HEK293 (cell line): ENCODE results near the gene OR9G1.

ENCODE experiments used
- CTCF ChIA-PET: fragments of 350-600 bp; formaldehyde crosslinking; extraction: SDS; loops from one replicate; lab custom pipeline; 2021; ENCODE audit warnings: antibody characterized with exemption; lab: Yijun Ruan, JAX
- POLR2A ChIA-PET: fragments of 300-600 bp; formaldehyde crosslinking; extraction: SDS; loops from one replicate; lab custom pipeline; 2020; ENCODE audit warnings: antibody characterized with exemption, inconsistent platforms; lab: Yijun Ruan, JAX
- H3K27ac ChIP-seq: fragments of 200-500 bp; sonication (Bioruptor generic); 2 replicates; pipeline ENCODE4 v1.5.1; 2014; ENCODE audit warnings: low read depth, low read length, control low read depth, inconsistent platforms; ENCODE audit errors: extremely low read depth
- H3K36me3 ChIP-seq, 2 experiments: fragments of 200-500 bp in 1 of 2; sonication (Bioruptor generic) in 1 of 2; 1 replicate in 1 of 2; 2 replicates in 1 of 2; pipeline ENCODE4 v1.5.1; 2014 to 2017; ENCODE audit warnings: inconsistent platforms in 2 of 2, low read length in 2 of 2; ENCODE audit not compliant: control insufficient read depth in 2 of 2, insufficient read depth in 1 of 2
- H3K4me1 ChIP-seq: fragments of 200-500 bp; sonication (Bioruptor generic); 2 replicates; pipeline ENCODE4 v1.5.1; 2014; ENCODE audit warnings: mild to moderate bottlenecking, low read length, inconsistent platforms; ENCODE audit not compliant: control insufficient read depth, insufficient read depth
- H3K4me3 ChIP-seq: 2 replicates; pipeline ENCODE4 v1.5.1; 2011; ENCODE audit warnings: low read depth, mild to moderate bottlenecking, control low read depth, low read length, moderate library complexity
- H3K9me3 ChIP-seq: fragments of 200-500 bp; sonication (Bioruptor generic); 2 replicates; pipeline ENCODE4 v1.5.1; 2014; ENCODE audit warnings: low read depth, low read length, inconsistent platforms; ENCODE audit not compliant: control insufficient read depth, insufficient read depth
- GFI1B ChIP-seq: fragments of 450-650 bp; formaldehyde crosslinking; IDR thresholded peaks from 2 replicates; pipeline ENCODE4 v1.5.1; 2016; ENCODE audit warnings: missing biosample characterization, missing genetic modification characterization
- GLIS2 ChIP-seq: fragments of 450-650 bp; formaldehyde crosslinking; IDR thresholded peaks from 2 replicates; pipeline ENCODE4 v1.5.1; 2016; ENCODE audit warnings: missing biosample characterization, missing genetic modification characterization
- MEIS1 ChIP-seq: sonication (generic); formaldehyde crosslinking; IDR thresholded peaks from 2 replicates; pipeline ENCODE4 v1.8.1; 2022; ENCODE audit warnings: missing genetic modification reagents, mild to moderate bottlenecking, borderline replicate concordance
- MZF1 ChIP-seq: fragments of 450-650 bp; formaldehyde crosslinking; IDR thresholded peaks from 2 replicates; pipeline ENCODE4 v1.5.1; 2017; ENCODE audit warnings: missing biosample characterization, missing genetic modification characterization, borderline replicate concordance
- SCRT1 ChIP-seq: fragments of 450-650 bp; formaldehyde crosslinking; IDR thresholded peaks from 2 replicates; pipeline ENCODE4 v1.5.1; 2016; ENCODE audit warnings: missing biosample characterization, missing genetic modification characterization, borderline replicate concordance
- SCRT2 ChIP-seq: fragments of 450-650 bp; formaldehyde crosslinking; IDR thresholded peaks from 2 replicates; pipeline ENCODE4 v1.5.1; 2016; ENCODE audit warnings: missing biosample characterization, missing genetic modification characterization
- SETDB1 ChIP-seq: IDR thresholded peaks from one replicate; pipeline ENCODE4 v1.6.1; 2017; ENCODE audit warnings: mild to moderate bottlenecking, low read length, moderate library complexity, mixed read lengths; ENCODE audit not compliant: insufficient read length
- ZBTB17 ChIP-seq: fragments of 450-650 bp; formaldehyde crosslinking; IDR thresholded peaks from 2 replicates; pipeline ENCODE4 v1.5.1; 2016; ENCODE audit warnings: missing biosample characterization, missing genetic modification characterization
- ZFP69B ChIP-seq: fragments of 450-650 bp; formaldehyde crosslinking; IDR thresholded peaks from 2 replicates; pipeline ENCODE4 v1.5.1; 2016; ENCODE audit warnings: missing biosample characterization, missing genetic modification characterization
- ZNF146 ChIP-seq: fragments of 450-650 bp; formaldehyde crosslinking; IDR thresholded peaks from 2 replicates; pipeline ENCODE4 v1.5.1; 2016; ENCODE audit warnings: missing biosample characterization, missing genetic modification characterization
- ZNF2 ChIP-seq: fragments of 450-650 bp; formaldehyde crosslinking; IDR thresholded peaks from 2 replicates; pipeline ENCODE4 v1.5.1; 2016; ENCODE audit warnings: missing biosample characterization, missing genetic modification characterization
- ZNF223 ChIP-seq: fragments of 450-650 bp; formaldehyde crosslinking; IDR thresholded peaks from 2 replicates; pipeline ENCODE4 v1.5.1; 2016; ENCODE audit warnings: missing biosample characterization, missing genetic modification characterization
- ZNF248 ChIP-seq: fragments of 450-650 bp; formaldehyde crosslinking; IDR thresholded peaks from 2 replicates; pipeline ENCODE4 v1.5.1; 2017; ENCODE audit warnings: missing biosample characterization, missing genetic modification characterization
- ZNF302 ChIP-seq: fragments of 450-650 bp; formaldehyde crosslinking; IDR thresholded peaks from 2 replicates; pipeline ENCODE4 v1.5.1; 2016; ENCODE audit warnings: missing biosample characterization, missing genetic modification characterization, low read depth
- ZNF404 ChIP-seq: fragments of 450-650 bp; formaldehyde crosslinking; IDR thresholded peaks from 2 replicates; pipeline ENCODE4 v1.5.1; 2017; ENCODE audit warnings: missing biosample characterization, missing genetic modification characterization
- ZNF610 ChIP-seq: fragments of 450-650 bp; formaldehyde crosslinking; IDR thresholded peaks from 2 replicates; pipeline ENCODE4 v1.5.1; 2016; ENCODE audit warnings: missing biosample characterization, missing genetic modification characterization, borderline replicate concordance
- ZNF629 ChIP-seq: fragments of 450-650 bp; formaldehyde crosslinking; IDR thresholded peaks from 2 replicates; pipeline ENCODE4 v1.5.1; 2017; ENCODE audit warnings: missing biosample characterization, missing genetic modification characterization
- ZNF843 ChIP-seq: fragments of 450-650 bp; formaldehyde crosslinking; IDR thresholded peaks from 2 replicates; pipeline ENCODE4 v1.5.1; 2016; ENCODE audit warnings: missing biosample characterization, missing genetic modification characterization
- ZSCAN30 ChIP-seq: fragments of 450-650 bp; IDR thresholded peaks from 2 replicates; pipeline ENCODE4 v1.5.1; 2018; ENCODE audit warnings: missing biosample characterization, mild to moderate bottlenecking, missing genetic modification characterization, moderate library complexity
- TF ChIP-seq, protein P1 (sequence below): fragments of 450-650 bp; formaldehyde crosslinking; IDR thresholded peaks from 2 replicates; pipeline ENCODE4 v1.5.1; 2016; ENCODE audit warnings: missing biosample characterization, missing genetic modification characterization
- TF ChIP-seq, protein P2 (sequence below): fragments of 450-650 bp; formaldehyde crosslinking; IDR thresholded peaks from 2 replicates; pipeline ENCODE4 v1.5.1; 2016; ENCODE audit warnings: missing biosample characterization, missing genetic modification characterization, borderline replicate concordance
- TF ChIP-seq, protein P3 (sequence below): fragments of 450-650 bp; formaldehyde crosslinking; IDR thresholded peaks from 2 replicates; pipeline ENCODE4 v1.5.1; 2016; ENCODE audit warnings: missing biosample characterization, missing genetic modification characterization, borderline replicate concordance
- TF ChIP-seq, protein P4 (sequence below): fragments of 450-650 bp; formaldehyde crosslinking; IDR thresholded peaks from 2 replicates; pipeline ENCODE4 v1.5.1; 2016; ENCODE audit warnings: missing biosample characterization, missing genetic modification characterization
- TF ChIP-seq, protein P5 (sequence below): fragments of 450-650 bp; formaldehyde crosslinking; IDR thresholded peaks from 2 replicates; pipeline ENCODE4 v1.5.1; 2017; ENCODE audit warnings: missing biosample characterization, mild to moderate bottlenecking, missing genetic modification characterization, moderate library complexity

OR9G1 gene

DNA sequence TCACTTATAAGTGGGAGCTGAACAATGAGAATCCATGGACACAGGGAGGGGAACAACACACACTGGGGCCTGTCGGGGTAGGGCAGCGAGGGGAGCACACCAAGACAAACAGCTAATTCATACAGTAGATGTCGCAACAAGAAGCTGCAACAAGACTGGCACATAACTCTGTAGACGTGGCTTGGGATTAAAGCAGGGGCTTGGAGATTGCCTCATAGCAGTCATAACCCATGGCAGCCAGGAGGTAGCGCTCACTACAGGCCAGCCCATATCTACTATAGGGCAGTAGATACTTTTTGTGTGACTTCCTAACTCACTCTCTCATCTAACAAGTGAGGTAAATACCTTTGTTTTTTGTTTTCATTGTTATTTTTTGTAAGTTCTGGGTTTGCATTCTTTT lies 51.3 kb downstream of the OR9G1 start:
- TF ChIP-seq ZNF843 (tag by site-specific recombination) (no peak), ZNF629 (tag by site-specific recombination) (no peak), ZNF2 (no peak), ZNF404 (tag by site-specific recombination) (no peak), MZF1 (tag by site-specific recombination) (no peak), ZNF248 (no peak), SCRT1 (tag by site-specific recombination) (no peak), ZNF610 (tag by site-specific recombination) (no peak), SETDB1 (no peak), ZSCAN30 (no peak), ZBTB17 (tag by site-specific recombination) (no peak)
- TF ChIP-seq, protein P1, sequence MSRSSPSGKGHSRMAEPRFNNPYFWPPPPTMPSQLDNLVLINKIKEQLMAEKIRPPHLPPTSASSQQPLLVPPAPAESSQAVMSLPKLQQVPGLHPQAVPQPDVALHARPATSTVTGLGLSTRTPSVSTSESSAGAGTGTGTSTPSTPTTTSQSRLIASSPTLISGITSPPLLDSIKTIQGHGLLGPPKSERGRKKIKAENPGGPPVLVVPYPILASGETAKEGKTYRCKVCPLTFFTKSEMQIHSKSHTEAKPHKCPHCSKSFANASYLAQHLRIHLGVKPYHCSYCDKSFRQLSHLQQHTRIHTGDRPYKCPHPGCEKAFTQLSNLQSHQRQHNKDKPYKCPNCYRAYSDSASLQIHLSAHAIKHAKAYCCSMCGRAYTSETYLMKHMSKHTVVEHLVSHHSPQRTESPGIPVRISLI (tag by site-specific recombination): no peak
- TF ChIP-seq, protein P2, sequence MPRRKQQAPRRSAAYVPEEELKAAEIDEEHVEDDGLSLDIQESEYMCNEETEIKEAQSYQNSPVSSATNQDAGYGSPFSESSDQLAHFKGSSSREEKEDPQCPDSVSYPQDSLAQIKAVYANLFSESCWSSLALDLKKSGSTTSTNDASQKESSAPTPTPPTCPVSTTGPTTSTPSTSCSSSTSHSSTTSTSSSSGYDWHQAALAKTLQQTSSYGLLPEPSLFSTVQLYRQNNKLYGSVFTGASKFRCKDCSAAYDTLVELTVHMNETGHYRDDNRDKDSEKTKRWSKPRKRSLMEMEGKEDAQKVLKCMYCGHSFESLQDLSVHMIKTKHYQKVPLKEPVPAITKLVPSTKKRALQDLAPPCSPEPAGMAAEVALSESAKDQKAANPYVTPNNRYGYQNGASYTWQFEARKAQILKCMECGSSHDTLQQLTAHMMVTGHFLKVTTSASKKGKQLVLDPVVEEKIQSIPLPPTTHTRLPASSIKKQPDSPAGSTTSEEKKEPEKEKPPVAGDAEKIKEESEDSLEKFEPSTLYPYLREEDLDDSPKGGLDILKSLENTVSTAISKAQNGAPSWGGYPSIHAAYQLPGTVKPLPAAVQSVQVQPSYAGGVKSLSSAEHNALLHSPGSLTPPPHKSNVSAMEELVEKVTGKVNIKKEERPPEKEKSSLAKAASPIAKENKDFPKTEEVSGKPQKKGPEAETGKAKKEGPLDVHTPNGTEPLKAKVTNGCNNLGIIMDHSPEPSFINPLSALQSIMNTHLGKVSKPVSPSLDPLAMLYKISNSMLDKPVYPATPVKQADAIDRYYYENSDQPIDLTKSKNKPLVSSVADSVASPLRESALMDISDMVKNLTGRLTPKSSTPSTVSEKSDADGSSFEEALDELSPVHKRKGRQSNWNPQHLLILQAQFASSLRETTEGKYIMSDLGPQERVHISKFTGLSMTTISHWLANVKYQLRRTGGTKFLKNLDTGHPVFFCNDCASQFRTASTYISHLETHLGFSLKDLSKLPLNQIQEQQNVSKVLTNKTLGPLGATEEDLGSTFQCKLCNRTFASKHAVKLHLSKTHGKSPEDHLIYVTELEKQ (tag by site-specific recombination): no peak
- TF ChIP-seq, all 188 proteins: peak for 0
- ChIA-PET CTCF (no interaction called here), POLR2A (no interaction called here)
- Histone ChIP-seq H3K4me1 (no peaks in the 10 kb centered on the region), H3K9me3 (no peaks in the 10 kb centered on the region), H3K27ac (no peak overlapping the region), H3K4me3 (no peak overlapping the region), H3K36me3 (no peaks in the 10 kb centered on the region)

DNA sequence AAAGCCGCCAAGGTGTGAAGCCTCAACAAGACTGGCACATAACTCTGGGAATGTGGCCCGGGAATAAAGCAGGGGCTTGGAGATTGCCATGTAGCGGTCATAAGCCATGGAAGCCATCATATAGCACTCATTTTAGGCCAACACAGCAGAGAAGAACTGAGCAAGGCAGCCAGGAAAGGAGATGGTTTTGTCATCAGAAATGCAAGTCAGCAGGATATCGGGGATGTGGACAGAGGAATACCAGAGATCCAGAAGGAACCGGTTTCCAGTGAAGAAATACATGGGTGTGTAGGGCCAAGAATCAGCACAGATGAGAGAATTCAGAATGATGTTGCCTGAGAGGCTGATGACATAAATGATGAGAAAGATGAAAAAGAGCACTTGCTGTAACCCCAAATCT lies 52.6 kb downstream of the OR9G1 start:
- Histone ChIP-seq H3K4me1 (no peaks in the 10 kb centered on the region), H3K9me3 (no peaks in the 10 kb centered on the region), H3K4me3 (no peak overlapping the region), H3K27ac (no peak overlapping the region), H3K36me3 (no peaks in the 10 kb centered on the region)
- POLR2A ChIA-PET: no interaction called here
- CTCF ChIA-PET: no interaction called here
- TF ChIP-seq, protein P3, sequence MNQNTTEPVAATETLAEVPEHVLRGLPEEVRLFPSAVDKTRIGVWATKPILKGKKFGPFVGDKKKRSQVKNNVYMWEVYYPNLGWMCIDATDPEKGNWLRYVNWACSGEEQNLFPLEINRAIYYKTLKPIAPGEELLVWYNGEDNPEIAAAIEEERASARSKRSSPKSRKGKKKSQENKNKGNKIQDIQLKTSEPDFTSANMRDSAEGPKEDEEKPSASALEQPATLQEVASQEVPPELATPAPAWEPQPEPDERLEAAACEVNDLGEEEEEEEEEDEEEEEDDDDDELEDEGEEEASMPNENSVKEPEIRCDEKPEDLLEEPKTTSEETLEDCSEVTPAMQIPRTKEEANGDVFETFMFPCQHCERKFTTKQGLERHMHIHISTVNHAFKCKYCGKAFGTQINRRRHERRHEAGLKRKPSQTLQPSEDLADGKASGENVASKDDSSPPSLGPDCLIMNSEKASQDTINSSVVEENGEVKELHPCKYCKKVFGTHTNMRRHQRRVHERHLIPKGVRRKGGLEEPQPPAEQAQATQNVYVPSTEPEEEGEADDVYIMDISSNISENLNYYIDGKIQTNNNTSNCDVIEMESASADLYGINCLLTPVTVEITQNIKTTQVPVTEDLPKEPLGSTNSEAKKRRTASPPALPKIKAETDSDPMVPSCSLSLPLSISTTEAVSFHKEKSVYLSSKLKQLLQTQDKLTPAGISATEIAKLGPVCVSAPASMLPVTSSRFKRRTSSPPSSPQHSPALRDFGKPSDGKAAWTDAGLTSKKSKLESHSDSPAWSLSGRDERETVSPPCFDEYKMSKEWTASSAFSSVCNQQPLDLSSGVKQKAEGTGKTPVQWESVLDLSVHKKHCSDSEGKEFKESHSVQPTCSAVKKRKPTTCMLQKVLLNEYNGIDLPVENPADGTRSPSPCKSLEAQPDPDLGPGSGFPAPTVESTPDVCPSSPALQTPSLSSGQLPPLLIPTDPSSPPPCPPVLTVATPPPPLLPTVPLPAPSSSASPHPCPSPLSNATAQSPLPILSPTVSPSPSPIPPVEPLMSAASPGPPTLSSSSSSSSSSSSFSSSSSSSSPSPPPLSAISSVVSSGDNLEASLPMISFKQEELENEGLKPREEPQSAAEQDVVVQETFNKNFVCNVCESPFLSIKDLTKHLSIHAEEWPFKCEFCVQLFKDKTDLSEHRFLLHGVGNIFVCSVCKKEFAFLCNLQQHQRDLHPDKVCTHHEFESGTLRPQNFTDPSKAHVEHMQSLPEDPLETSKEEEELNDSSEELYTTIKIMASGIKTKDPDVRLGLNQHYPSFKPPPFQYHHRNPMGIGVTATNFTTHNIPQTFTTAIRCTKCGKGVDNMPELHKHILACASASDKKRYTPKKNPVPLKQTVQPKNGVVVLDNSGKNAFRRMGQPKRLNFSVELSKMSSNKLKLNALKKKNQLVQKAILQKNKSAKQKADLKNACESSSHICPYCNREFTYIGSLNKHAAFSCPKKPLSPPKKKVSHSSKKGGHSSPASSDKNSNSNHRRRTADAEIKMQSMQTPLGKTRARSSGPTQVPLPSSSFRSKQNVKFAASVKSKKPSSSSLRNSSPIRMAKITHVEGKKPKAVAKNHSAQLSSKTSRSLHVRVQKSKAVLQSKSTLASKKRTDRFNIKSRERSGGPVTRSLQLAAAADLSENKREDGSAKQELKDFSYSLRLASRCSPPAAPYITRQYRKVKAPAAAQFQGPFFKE: no peak
- TF ChIP-seq, protein P4, sequence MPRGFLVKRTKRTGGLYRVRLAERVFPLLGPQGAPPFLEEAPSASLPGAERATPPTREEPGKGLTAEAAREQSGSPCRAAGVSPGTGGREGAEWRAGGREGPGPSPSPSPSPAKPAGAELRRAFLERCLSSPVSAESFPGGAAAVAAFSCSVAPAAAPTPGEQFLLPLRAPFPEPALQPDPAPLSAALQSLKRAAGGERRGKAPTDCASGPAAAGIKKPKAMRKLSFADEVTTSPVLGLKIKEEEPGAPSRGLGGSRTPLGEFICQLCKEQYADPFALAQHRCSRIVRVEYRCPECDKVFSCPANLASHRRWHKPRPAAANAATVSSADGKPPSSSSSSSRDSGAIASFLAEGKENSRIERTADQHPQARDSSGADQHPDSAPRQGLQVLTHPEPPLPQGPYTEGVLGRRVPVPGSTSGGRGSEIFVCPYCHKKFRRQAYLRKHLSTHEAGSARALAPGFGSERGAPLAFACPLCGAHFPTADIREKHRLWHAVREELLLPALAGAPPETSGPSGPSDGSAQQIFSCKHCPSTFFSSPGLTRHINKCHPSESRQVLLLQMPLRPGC (tag by site-specific recombination): no peak
- TF ChIP-seq SCRT2: no peak
- TF ChIP-seq ZFP69B: no peak
- TF ChIP-seq ZNF146 (tag by site-specific recombination): no peak
- no peak for TF ChIP-seq ZNF223 (tag by site-specific recombination)
- no peak for TF ChIP-seq MEIS1 (CRISPR knock-in tag)
- TF ChIP-seq, protein P5, sequence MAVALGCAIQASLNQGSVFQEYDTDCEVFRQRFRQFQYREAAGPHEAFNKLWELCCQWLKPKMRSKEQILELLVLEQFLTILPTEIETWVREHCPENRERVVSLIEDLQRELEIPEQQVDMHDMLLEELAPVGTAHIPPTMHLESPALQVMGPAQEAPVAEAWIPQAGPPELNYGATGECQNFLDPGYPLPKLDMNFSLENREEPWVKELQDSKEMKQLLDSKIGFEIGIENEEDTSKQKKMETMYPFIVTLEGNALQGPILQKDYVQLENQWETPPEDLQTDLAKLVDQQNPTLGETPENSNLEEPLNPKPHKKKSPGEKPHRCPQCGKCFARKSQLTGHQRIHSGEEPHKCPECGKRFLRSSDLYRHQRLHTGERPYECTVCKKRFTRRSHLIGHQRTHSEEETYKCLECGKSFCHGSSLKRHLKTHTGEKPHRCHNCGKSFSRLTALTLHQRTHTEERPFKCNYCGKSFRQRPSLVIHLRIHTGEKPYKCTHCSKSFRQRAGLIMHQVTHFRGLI (tag by site-specific recombination): no peak
- TF ChIP-seq GLIS2: no peak
- no peak for TF ChIP-seq ZNF302 (tag by site-specific recombination)
- TF ChIP-seq GFI1B (tag by site-specific recombination): no peak
